Activated T-helper 1 cell treated with anti-CD3 and anti-CD28 coated beads, Interleukin-2, amount 50 U/mL, for 16 hours (primary cell): ENCODE data around the gene PIK3C3.

Experiments
- DNase-seq, 2 donors: peaks; one replicate each; pipeline ENCODE4 v3.0.0-alpha.2; 2020; ENCODE audit warnings: low read depth in 1 of 2, low spot score in 1 of 2

Gene PIK3C3

GRCh38 chr18:42114310-42114943 lies 159.4 kb downstream of the PIK3C3 start:
- peak in 1 of 2 donors; percentile 6 for DNase-seq

GRCh38 chr18:42126586-42126985 lies 171.6 kb downstream of the PIK3C3 start:
- no peak for DNase-seq

- no peak for DNase-seq
Measured at GRCh38 chr18:42131066-42131929, 176.3 kb downstream of the PIK3C3 start.

GRCh38 chr18:42131930-42132244 lies 176.9 kb downstream of the PIK3C3 start:
- no peak for DNase-seq
